GM18867 (cell line): Measurements from ENCODE around the gene KAT14.
"Not testable (repeated sequence)": the region's sequence is repeated elsewhere in the genome, so short reads cannot be mapped to it uniquely, and the experiment has no call there.

Experiments used
- ATAC-seq: cut with Tn5 transposase; IDR thresholded peaks from one replicate; pipeline ENCODE4 v1.9.1; 2021; ENCODE audit warnings: mild to moderate bottlenecking, moderate library complexity; ENCODE audit not compliant: unreplicated experiment

KAT14 gene, protein sequence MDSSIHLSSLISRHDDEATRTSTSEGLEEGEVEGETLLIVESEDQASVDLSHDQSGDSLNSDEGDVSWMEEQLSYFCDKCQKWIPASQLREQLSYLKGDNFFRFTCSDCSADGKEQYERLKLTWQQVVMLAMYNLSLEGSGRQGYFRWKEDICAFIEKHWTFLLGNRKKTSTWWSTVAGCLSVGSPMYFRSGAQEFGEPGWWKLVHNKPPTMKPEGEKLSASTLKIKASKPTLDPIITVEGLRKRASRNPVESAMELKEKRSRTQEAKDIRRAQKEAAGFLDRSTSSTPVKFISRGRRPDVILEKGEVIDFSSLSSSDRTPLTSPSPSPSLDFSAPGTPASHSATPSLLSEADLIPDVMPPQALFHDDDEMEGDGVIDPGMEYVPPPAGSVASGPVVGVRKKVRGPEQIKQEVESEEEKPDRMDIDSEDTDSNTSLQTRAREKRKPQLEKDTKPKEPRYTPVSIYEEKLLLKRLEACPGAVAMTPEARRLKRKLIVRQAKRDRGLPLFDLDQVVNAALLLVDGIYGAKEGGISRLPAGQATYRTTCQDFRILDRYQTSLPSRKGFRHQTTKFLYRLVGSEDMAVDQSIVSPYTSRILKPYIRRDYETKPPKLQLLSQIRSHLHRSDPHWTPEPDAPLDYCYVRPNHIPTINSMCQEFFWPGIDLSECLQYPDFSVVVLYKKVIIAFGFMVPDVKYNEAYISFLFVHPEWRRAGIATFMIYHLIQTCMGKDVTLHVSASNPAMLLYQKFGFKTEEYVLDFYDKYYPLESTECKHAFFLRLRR

DNA sequence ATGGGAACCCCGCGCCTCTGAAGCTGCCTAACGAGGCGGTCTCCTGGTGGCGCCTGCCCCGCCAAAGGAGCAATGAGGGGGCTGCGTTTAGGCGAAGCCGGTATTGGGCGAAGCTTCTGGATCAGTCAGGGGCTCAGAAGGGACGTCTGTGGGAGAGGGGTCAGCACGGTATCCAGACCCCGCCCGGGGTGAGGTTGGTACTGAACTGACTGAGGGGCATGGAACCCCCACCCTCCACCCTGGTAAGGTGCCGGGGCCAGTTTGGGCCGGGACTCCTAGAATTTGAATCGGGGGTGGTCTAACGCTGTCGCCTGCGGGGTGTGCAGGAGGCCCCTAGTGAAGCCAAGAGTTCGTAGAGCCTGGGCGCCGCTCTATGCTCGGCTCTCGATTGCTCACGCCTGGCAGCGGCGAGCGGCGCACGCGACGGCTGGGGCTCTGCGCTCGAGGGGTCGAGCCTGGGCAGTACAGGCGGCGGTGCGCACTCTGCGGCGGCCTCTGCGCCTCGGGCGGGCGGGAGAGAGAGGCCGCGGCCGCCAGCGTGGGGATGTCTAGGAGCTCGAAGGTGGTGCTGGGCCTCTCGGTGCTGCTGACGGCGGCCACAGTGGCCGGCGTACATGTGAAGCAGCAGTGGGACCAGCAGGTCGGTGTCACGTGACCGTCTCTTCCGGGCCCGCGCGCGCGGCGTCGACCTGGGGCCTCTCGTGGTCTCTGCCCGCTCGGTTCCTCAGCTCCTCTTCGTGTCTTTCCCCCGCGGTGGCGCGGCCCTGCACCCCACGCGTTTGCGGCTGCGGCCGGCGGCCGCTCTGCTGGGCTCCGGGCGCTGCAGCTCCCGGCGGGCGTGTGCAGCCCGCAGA is at the start of gene KAT14, which contains the start of gene PET117:
Gene KAT14, plus strand, starts transcription at position 452 of the 854 bp plus-strand sequence. CDS start 4,798 bp downstream, outside the sequence.
Gene PET117, plus strand, starts transcription at position 452 of the 854 bp plus-strand sequence. Its CDS starts 93 bp downstream, at position 545.
- peak; percentile 82 for ATAC-seq

GRCh38 chr20:18088298-18088697 is 49.4 kb upstream of the KAT14 start:
- ATAC-seq: not testable (repeated sequence)

DNA sequence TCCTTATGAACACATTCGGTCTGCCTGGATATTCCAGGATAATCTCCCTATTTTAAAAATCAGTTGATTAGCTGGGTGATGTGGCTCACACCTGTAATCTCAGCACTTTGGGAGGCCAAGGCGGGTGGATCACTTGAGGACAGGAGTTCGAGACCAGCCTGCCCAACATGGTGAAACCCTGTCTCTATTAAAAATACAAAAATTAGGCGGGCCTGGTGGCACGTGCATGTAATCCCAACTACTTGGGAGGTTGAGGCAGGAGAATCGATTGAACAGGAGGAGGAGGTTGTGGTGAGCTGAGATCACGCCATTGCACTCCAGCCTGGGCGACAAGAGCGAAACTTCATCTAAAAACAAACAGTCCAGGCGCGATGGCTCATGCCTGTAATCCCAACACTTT is 48.8 kb upstream of the KAT14 start:
- not testable (repeated sequence) for ATAC-seq

GRCh38 chr20:18090044-18090443 is 47.6 kb upstream of the KAT14 start:
- no peak for ATAC-seq

- ATAC-seq: no peak
These were observed 47.2 kb upstream of the KAT14 start for GRCh38 chr20:18090477-18090876.

GRCh38 chr20:18091623-18092022 is 46.0 kb upstream of the KAT14 start:
- ATAC-seq: no peak

GRCh38 chr20:18092890-18093289 is 44.8 kb upstream of the KAT14 start:
- no peak for ATAC-seq

DNA sequence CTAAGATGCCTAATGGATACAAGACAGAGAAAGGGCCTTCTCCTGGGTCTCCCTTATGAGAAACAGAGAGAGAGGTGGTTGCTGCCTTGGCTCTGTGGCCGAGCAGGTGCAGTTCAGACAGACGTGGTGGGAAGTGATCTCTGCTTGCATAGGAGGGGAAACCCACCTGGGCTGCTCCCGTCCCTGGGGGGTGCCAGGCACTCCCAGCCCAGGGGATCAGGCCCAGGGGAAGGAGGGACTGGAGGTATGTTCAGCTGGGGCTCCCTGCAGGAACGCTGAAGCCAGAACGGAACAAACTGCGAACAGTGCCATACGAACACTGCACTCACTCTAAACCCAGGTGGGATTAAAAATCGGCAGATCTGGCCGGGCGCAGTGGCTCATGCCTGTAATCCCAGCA is 44.3 kb upstream of the KAT14 start:
- ATAC-seq: no peak

DNA sequence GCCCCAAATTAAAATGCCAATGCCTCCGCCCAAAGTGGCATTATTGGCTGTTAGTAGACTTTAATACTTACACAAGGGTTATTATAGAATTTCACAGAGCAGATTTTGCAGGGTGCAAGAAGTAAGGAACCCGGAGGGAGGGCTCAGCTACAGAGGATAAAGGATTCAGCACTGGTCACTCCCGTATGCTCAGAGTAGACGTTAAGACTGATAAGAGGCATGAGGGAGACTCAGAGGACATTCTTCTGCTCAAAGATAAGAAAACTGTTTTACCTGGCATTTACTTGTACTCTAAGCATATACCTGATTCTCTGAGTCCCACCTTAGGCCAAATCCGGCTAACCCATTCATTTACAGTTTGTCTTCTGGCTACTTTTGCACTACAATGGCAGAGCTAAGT is 43.5 kb upstream of the KAT14 start:
- ATAC-seq: no peak

DNA sequence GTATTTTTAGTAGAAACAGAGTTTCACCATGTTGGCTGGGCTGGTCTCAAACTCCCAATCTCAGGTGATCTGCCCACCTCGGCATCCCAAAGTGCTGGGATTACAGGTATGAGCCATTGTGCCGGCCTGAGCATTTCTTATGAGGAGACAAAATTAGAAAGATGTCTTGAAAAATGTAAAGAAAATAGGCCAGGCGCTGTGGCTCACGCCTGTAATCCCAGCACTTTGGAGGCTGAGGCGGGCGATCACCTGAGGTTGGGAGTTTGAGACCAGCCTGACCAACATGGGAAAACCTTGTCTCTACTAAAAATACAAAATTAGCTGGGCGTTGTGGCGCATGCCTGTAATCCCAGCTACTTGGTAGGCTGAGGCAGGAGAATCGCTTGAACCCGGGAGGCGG is 37.1 kb upstream of the KAT14 start:
- not testable (repeated sequence) for ATAC-seq

DNA sequence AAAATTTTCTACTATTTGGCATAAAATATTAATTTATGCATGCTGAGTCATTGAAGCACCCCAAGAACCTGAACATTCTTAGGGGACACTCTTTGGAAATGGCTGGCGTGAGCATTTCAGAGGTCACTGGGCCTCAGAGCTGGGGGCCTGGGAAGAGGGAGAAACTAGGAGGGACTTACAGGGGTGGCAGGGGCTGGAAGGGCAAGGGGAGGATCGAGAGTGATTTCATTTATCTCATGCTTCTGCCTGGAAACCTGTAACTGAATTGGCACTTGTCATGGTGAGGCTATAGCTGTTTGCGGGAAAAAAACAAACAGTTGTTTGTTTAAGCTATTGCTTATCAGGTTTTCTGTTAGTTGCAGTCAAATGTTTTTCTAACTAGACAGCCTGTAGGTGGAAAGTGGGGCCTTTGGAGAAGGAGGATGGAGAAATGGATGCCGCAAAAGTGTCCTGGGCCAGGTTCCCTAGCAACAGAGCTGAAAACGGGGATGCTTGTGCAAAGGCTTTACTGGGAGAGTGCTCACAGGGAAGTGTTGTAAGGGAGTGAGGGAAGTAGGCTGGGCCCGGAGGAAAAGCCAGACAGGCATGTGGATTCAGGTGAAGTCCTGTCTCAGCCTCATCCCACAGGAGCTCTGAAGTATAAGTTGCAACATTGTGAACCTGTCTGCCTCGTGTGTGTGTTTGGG is 36.4 kb upstream of the KAT14 start:
- ATAC-seq: no peak

GRCh38 chr20:18103497-18103896 is 34.2 kb upstream of the KAT14 start:
- ATAC-seq: no peak

GRCh38 chr20:18108326-18108725 is 29.3 kb upstream of the KAT14 start:
- no peak for ATAC-seq

- ATAC-seq: not testable (repeated sequence)
These were observed 9.1 kb upstream of the KAT14 start for GRCh38 chr20:18128574-18128973.

DNA sequence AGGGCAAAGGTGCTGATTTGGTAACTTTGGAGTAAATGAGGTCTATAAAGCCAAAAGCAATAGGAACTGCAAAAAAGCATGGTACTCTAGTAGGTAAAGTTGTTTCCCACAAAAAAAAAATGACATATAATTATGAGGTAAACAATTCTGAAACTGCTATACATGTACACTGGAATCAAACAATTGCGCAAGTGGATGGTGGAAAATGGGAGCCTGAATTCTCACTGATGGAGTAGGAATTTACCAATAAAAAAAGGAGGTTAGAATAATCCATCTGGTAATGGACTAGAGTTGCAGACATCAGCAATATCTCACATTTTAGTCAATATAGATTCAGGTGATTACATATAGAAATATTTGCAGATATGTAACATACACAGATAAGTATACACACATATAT is 5.0 kb upstream of the KAT14 start:
- ATAC-seq: no peak

DNA sequence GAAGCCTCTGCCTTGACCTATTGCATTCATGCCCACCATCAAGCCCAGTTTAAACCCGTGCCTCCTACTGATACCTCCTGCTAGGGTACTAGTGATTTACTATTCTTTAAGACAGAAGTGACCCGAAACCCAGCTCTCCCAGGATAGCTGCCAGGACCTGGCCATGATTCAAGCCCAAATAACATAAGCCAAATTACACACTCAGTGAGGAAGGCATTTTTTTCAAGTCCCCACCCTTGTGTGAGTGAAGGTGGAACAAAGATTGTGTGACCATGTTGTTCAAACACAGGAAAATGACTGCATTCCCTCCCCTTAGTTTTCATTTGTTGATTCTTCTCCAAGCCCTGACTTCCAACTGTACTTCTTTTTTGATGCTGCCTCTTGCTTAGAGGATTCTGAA is 3.7 kb upstream of the KAT14 start:
- no peak for ATAC-seq

DNA sequence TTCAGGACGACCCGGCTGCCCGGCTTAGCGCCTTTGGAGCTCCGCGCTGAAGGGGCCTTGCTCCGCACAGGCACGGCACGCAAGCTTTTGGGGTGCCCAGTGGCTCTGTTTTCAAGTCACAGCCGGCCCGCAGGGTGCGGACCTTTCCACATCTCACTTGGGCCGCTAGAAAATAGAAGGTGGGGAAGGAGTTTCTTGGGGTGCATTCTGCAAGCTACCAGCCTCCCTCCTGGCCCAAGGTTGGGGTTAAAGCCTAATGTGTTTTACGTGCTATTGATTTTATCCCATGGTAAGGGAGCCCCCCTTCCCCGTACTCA is 561 bp downstream of the KAT14 start:
- peak; percentile 37 for ATAC-seq

DNA sequence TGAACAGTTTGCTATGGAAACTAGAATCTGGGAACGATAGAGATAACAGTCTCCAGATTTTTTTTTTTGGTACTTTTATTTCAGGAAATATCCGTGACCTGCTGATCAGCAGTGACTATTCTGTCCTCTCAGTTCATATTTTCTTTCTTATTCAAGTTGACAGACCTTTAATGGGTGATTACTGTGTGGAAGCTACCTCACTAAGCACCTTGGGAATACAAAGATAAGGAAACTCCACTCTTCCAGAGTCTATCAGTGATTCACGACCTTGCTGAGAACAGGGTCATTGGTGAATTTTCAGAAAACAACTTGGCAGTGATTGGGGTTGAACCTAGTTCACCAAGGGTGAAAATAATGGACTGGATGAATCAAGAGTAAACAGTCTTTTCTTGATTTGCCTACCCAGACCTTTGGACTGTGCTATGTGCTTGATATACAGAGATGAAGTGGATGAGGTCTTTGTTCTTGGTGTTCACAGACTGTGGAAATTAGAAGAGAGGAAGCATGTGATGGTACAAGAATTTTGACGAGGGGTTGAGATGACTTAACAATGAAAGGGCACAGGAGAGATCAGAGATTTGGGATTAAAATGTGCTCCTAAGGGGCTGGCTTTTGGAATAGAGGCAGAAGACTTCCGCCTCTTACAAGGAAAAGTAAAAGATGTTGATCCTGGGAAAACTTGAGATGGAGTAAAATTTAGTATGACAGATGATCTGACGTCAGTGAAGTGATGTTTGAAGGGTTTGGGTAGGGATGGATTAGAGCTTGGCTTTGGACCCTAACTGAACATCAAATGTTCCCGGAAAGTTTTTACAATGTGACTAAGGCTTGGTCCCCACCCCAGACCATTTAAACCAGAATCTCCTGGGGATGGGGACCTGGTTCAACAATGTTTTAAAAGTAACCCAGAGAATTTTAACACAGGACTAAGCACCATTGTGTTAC is 1.2 kb downstream of the KAT14 start:
- no peak for ATAC-seq

DNA sequence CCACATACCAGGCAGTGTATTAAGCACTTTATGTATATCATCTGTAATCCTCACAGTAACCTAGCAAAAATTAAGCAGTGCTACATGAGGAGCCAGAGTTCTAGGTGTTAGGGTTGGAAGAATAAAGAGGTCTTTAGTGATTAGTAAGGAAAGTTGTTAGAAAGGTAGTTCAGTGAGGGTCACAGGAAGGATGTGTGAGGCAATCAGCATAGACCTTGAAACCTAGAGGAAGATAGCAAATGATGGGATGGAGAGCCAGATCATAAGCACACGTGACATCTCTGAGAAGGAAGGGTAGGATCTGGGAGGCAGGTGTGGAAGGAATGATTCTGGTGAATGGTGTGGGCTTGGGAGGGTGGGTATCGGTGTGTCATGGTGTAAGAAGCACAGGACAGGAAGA is 2.2 kb downstream of the KAT14 start:
- no peak for ATAC-seq
